Measurements from ENCODE around the gene RGL3. TPM values are rescaled to one million over a fixed set of nuclear protein-coding genes. Genes with fewer than 3 reads are reported as not detected.

RGL3 gene
- total RNA-seq, 1 experiment from 2014 or later = 22.6 TPM

- Histone ChIP-seq H3K9me3 (ENCODE audit: control insufficient read depth, insufficient read depth, low read depth, low read length) (no peaks in the 10 kb centered on the region), H3K36me3 (ENCODE audit: control insufficient read depth, insufficient read depth, low read length) (peaks cover 5% of the 10 kb centered on the region; the same call in 1 of the 2 replicates), H3K27me3 (ENCODE audit: control insufficient read depth, insufficient read depth, low read length) (no peaks in the 10 kb centered on the region), H3K4me1 (ENCODE audit: control insufficient read depth, insufficient read depth, low read length) (no peaks in the 10 kb centered on the region), H3K4me3 (ENCODE audit: low read depth in 2 of 2, low read length in 2 of 2) (no peak overlapping the region), H3K27ac (ENCODE audit: low read length) (no peak overlapping the region)
- intact Hi-C loops (cut with micrococcal nuclease; ENCODE audit: unreplicated experiment) (no loop called here), in situ Hi-C loops (cut with HindIII; ENCODE audit: low pct_unique_long_range_greater_than_20kb, low sequenced_read_pairs) (no loop called here)
- BruUV-seq (replicated peaks) = no TSS peak
- ChIA-PET POLR2A (no interaction called here), CTCF (no interaction called here)
- no peak for ATAC-seq
- DNase-seq (ENCODE audit: low read depth, low spot score) = no peak
- TF ChIP-seq REST (IDR thresholded peaks at IDR 0.05; ENCODE audit: insufficient read depth in 1 of 2, low read depth in 2 of 2, low read length in 1 of 2) (no peak), POLR2AphosphoS5 (IDR thresholded peaks at IDR 0.05; ENCODE audit: low read depth, low read length) (no peak), TCF7L2 (IDR thresholded peaks at IDR 0.05; ENCODE audit: low read depth, low read length) (no peak), SIN3A (IDR thresholded peaks at IDR 0.05; ENCODE audit: borderline replicate concordance, insufficient read depth, low read depth, low read length) (no peak), CTCF (IDR thresholded peaks at IDR 0.05) (no peak)
Observed at GRCh38 chr19:11416346-11417052, 2.6 kb downstream of the RGL3 start.

- H3K9me3 ChIP-seq (ENCODE audit: control insufficient read depth, insufficient read depth, low read depth, low read length) = no peaks in the 10 kb centered on the region
- POLR2A ChIA-PET = interaction anchor here (0.6 kb wide), 1 partner anchor 119 kb away, joined by 6 read pairs; the partner anchor contains the start of gene TSPAN16
- peaks cover 5% of the 10 kb centered on the region; the same call in 1 of the 2 replicates for H3K36me3 ChIP-seq (ENCODE audit: control insufficient read depth, insufficient read depth, low read length)
- H3K4me1 ChIP-seq (ENCODE audit: control insufficient read depth, insufficient read depth, low read length) = no peaks in the 10 kb centered on the region
- TF ChIP-seq SIN3A (IDR thresholded peaks at IDR 0.05; ENCODE audit: borderline replicate concordance, insufficient read depth, low read depth, low read length) (no peak), REST (IDR thresholded peaks at IDR 0.05; ENCODE audit: insufficient read depth in 1 of 2, low read depth in 2 of 2, low read length in 1 of 2) (no peak), CTCF (IDR thresholded peaks at IDR 0.05) (no peak), TCF7L2 (IDR thresholded peaks at IDR 0.05; ENCODE audit: low read depth, low read length) (no peak), POLR2AphosphoS5 (IDR thresholded peaks at IDR 0.05; ENCODE audit: low read depth, low read length) (no peak)
- H3K27ac ChIP-seq (ENCODE audit: low read length) = no peak overlapping the region
- in situ Hi-C loops (cut with HindIII; ENCODE audit: low pct_unique_long_range_greater_than_20kb, low sequenced_read_pairs) = no loop called here
- DNase-seq (ENCODE audit: low read depth, low spot score) (no peak), ATAC-seq (no peak)
- H3K4me3 ChIP-seq (ENCODE audit: low read depth in 2 of 2, low read length in 2 of 2) = no peak overlapping the region
- H3K27me3 ChIP-seq (ENCODE audit: control insufficient read depth, insufficient read depth, low read length) = no peaks in the 10 kb centered on the region
- CTCF ChIA-PET = no interaction called here
- intact Hi-C loops (cut with micrococcal nuclease; ENCODE audit: unreplicated experiment) = no loop called here
- no TSS peak for BruUV-seq (replicated peaks)
Observed at GRCh38 chr19:11414544-11414943, 4.6 kb downstream of the RGL3 start.
